ENCODE data around the gene HMGN2.
"Not testable (repeated sequence)": the region's sequence is repeated elsewhere in the genome, so short reads cannot be mapped to it uniquely, and the experiment has no call there.

HMGN2 gene

GRCh38 chr1:26493938-26494337, 21.7 kb downstream of the HMGN2 start:
- peak overlapping the region; percentile 81 for H3K27ac Mint-ChIP-seq
- H3K9me3 Mint-ChIP-seq: no peaks in the 10 kb centered on the region
- no peak for ATAC-seq (replicated peaks)
- H3K4me3 Mint-ChIP-seq: no peak overlapping the region
- H3K27me3 Mint-ChIP-seq: no peaks in the 10 kb centered on the region
- peaks cover 3 to 7% of the 10 kb centered on the region in 2 donors for H3K36me3 Mint-ChIP-seq
- H3K4me1 Mint-ChIP-seq: peaks cover 7 to 22% of the 10 kb centered on the region in 2 donors
- no peak for DNase-seq

- Mint-ChIP-seq H3K27me3 (no peaks in the 10 kb centered on the region), H3K9me3 (no peaks in the 10 kb centered on the region)
These were observed 24.6 kb downstream of the HMGN2 start for GRCh38 chr1:26496861-26497260.

GRCh38 chr1:26498894-26499293, 26.7 kb downstream of the HMGN2 start:
- DNase-seq (no peak), ATAC-seq (replicated peaks) (no peak)
- no peaks in the 10 kb centered on the region for H3K27me3 Mint-ChIP-seq
- H3K9me3 Mint-ChIP-seq: no peaks in the 10 kb centered on the region
- H3K36me3 Mint-ChIP-seq: peaks cover 3 to 7% of the 10 kb centered on the region in 2 donors
- H3K4me3 Mint-ChIP-seq: no peak overlapping the region
- no peak overlapping the region for H3K27ac Mint-ChIP-seq
- H3K4me1 Mint-ChIP-seq: peaks cover 5 to 22% of the 10 kb centered on the region in 2 donors

More at GRCh38 chr1:26496861-26497260, 24.6 kb downstream of the HMGN2 start:
- no peak for DNase-seq
- peaks cover 3 to 9% of the 10 kb centered on the region in 2 donors for H3K36me3 Mint-ChIP-seq
- ATAC-seq (replicated peaks): no peak
- H3K27ac Mint-ChIP-seq: no peak overlapping the region
- peaks cover 11 to 31% of the 10 kb centered on the region in 2 donors for H3K4me1 Mint-ChIP-seq
- H3K4me3 Mint-ChIP-seq: no peak overlapping the region

GRCh38 chr1:26500488-26501175, 28.4 kb downstream of the HMGN2 start:
- no peaks in the 10 kb centered on the region for H3K9me3 Mint-ChIP-seq
- DNase-seq (peak; percentile 85), ATAC-seq (replicated peaks) (peak; percentile 75 to 78)
- H3K4me1 Mint-ChIP-seq: peaks cover 5 to 22% of the 10 kb centered on the region in 2 donors
- peak overlapping the region; percentile 97 for H3K27ac Mint-ChIP-seq
- H3K36me3 Mint-ChIP-seq: peaks cover 3 to 6% of the 10 kb centered on the region in 2 donors
- H3K4me3 Mint-ChIP-seq: peak overlapping the region; percentile 89 to 98
- H3K27me3 Mint-ChIP-seq: no peaks in the 10 kb centered on the region

- H3K4me1 Mint-ChIP-seq; H3K36me3 Mint-ChIP-seq; DNase-seq; ATAC-seq (replicated peaks); H3K27me3 Mint-ChIP-seq; H3K4me3 Mint-ChIP-seq; H3K27ac Mint-ChIP-seq; H3K9me3 Mint-ChIP-seq: not testable (repeated sequence)
These were observed 38.5 kb downstream of the HMGN2 start for GRCh38 chr1:26510711-26511110.

- DNase-seq; H3K9me3 Mint-ChIP-seq; H3K27ac Mint-ChIP-seq; H3K4me3 Mint-ChIP-seq; H3K27me3 Mint-ChIP-seq; H3K36me3 Mint-ChIP-seq; ATAC-seq (replicated peaks); H3K4me1 Mint-ChIP-seq: not testable (repeated sequence)
These were observed 43.6 kb downstream of the HMGN2 start for GRCh38 chr1:26515836-26516235.

GRCh38 chr1:26516987-26517765, 44.9 kb downstream of the HMGN2 start:
- Mint-ChIP-seq H3K27ac (no peak overlapping the region), H3K36me3 (no peaks in the 10 kb centered on the region), H3K27me3 (peaks cover 4 to 8% of the 10 kb centered on the region in 2 donors), H3K9me3 (no peaks in the 10 kb centered on the region), H3K4me3 (no peak overlapping the region), H3K4me1 (no peaks in the 10 kb centered on the region)
- ATAC-seq (replicated peaks): no peak
- DNase-seq: no peak

- no peaks in the 10 kb centered on the region for H3K9me3 Mint-ChIP-seq
- ATAC-seq (replicated peaks) (no peak), DNase-seq (no peak)
- peaks cover 4 to 8% of the 10 kb centered on the region in 2 donors for H3K27me3 Mint-ChIP-seq
- no peak overlapping the region for H3K4me3 Mint-ChIP-seq
- no peaks in the 10 kb centered on the region for H3K4me1 Mint-ChIP-seq
- no peak overlapping the region for H3K27ac Mint-ChIP-seq
- no peaks in the 10 kb centered on the region for H3K36me3 Mint-ChIP-seq
These were observed 45.5 kb downstream of the HMGN2 start for GRCh38 chr1:26517766-26518049.

GRCh38 chr1:26518355-26518754, 46.1 kb downstream of the HMGN2 start:
- H3K36me3 Mint-ChIP-seq: no peaks in the 10 kb centered on the region
- no peaks in the 10 kb centered on the region for H3K9me3 Mint-ChIP-seq
- no peak overlapping the region for H3K4me3 Mint-ChIP-seq
- no peaks in the 10 kb centered on the region for H3K4me1 Mint-ChIP-seq
- DNase-seq (no peak), ATAC-seq (replicated peaks) (no peak)
- H3K27me3 Mint-ChIP-seq: peaks cover 4 to 8% of the 10 kb centered on the region in 2 donors
- no peak overlapping the region for H3K27ac Mint-ChIP-seq

GRCh38 chr1:26520339-26520738, 48.1 kb downstream of the HMGN2 start:
- ATAC-seq (replicated peaks) (no peak), DNase-seq (no peak)
- Mint-ChIP-seq H3K4me1 (no peaks in the 10 kb centered on the region), H3K27ac (peak overlapping the region; percentile 21), H3K27me3 (peaks cover 15 to 24% of the 10 kb centered on the region in 2 donors), H3K36me3 (no peaks in the 10 kb centered on the region), H3K4me3 (no peak overlapping the region), H3K9me3 (no peaks in the 10 kb centered on the region)

- H3K4me1 Mint-ChIP-seq: no peaks in the 10 kb centered on the region
- H3K27ac Mint-ChIP-seq: no peak overlapping the region
- no peak overlapping the region for H3K4me3 Mint-ChIP-seq
- peaks cover 15 to 24% of the 10 kb centered on the region in 2 donors for H3K27me3 Mint-ChIP-seq
- no peaks in the 10 kb centered on the region for H3K36me3 Mint-ChIP-seq
- DNase-seq (no peak), ATAC-seq (replicated peaks) (no peak)
- H3K9me3 Mint-ChIP-seq: no peaks in the 10 kb centered on the region
These were observed 49.4 kb downstream of the HMGN2 start for GRCh38 chr1:26521669-26522030.

GRCh38 chr1:26522073-26522472, 49.8 kb downstream of the HMGN2 start:
- DNase-seq (no peak), ATAC-seq (replicated peaks) (no peak)
- H3K36me3 Mint-ChIP-seq: no peaks in the 10 kb centered on the region
- no peak overlapping the region for H3K4me3 Mint-ChIP-seq
- no peak overlapping the region for H3K27ac Mint-ChIP-seq
- no peaks in the 10 kb centered on the region for H3K9me3 Mint-ChIP-seq
- H3K27me3 Mint-ChIP-seq: peaks cover 15 to 24% of the 10 kb centered on the region in 2 donors
- no peaks in the 10 kb centered on the region for H3K4me1 Mint-ChIP-seq

- Mint-ChIP-seq H3K36me3 (peaks cover 0 to under 1% of the 10 kb centered on the region in 2 donors), H3K4me1 (peaks cover 2% of the 10 kb centered on the region in 2 donors), H3K9me3 (no peaks in the 10 kb centered on the region), H3K27ac (no peak overlapping the region), H3K4me3 (no peak overlapping the region), H3K27me3 (peaks cover 15 to 24% of the 10 kb centered on the region in 2 donors)
- ATAC-seq (replicated peaks) (no peak), DNase-seq (no peak)
These were observed 51.9 kb downstream of the HMGN2 start for GRCh38 chr1:26524181-26524580.
